Mesenchymal stem cell (in vitro differentiated cells and primary cell): ENCODE results near the gene LRRC36.

Experiments used
- DNase-seq: peaks from one replicate; pipeline ENCODE4 v3.0.0-alpha.2; 2013
- H2AFZ ChIP-seq: one replicate; pipeline ENCODE4 v1.6.1; 2013; ENCODE audit warnings: low read depth, mild to moderate bottlenecking, control low read depth, inconsistent platforms, low read length, moderate library complexity
- H2AK5ac ChIP-seq: 2 replicates; pipeline ENCODE4 v1.6.1; 2013; ENCODE audit warnings: low read length, moderate library complexity, mild to moderate bottlenecking, inconsistent platforms; ENCODE audit not compliant: severe bottlenecking
- H2BK120ac ChIP-seq: one replicate; pipeline ENCODE4 v1.6.1; 2013; ENCODE audit warnings: low read depth, mild to moderate bottlenecking, inconsistent platforms, low read length, moderate library complexity
- H2BK12ac ChIP-seq, 2 experiments: one replicate each; pipeline ENCODE4 v1.6.1; 2013; ENCODE audit warnings: inconsistent platforms in 2 of 2, low read length in 2 of 2, mild to moderate bottlenecking in 2 of 2, moderate library complexity in 2 of 2, control low read depth in 1 of 2
- H2BK15ac ChIP-seq: one replicate; pipeline ENCODE4 v1.6.1; 2013; ENCODE audit warnings: mild to moderate bottlenecking, low read depth, inconsistent platforms; ENCODE audit not compliant: poor library complexity, severe bottlenecking
- H2BK5ac ChIP-seq: 2 replicates; pipeline ENCODE4 v1.6.1; 2013; ENCODE audit warnings: low read depth, mild to moderate bottlenecking, low read length, control low read depth, inconsistent platforms; ENCODE audit not compliant: poor library complexity, severe bottlenecking
- H3K14ac ChIP-seq, 2 experiments: one replicate each; pipeline ENCODE4 v1.6.1; 2013; ENCODE audit warnings: inconsistent platforms in 2 of 2, low read length in 2 of 2, control low read depth in 1 of 2, mild to moderate bottlenecking in 1 of 2, moderate library complexity in 1 of 2
- H3K18ac ChIP-seq, 2 experiments: one replicate each; pipeline ENCODE4 v1.6.1; 2013; ENCODE audit warnings: inconsistent platforms in 2 of 2, low read length in 2 of 2, control low read depth in 1 of 2, low read depth in 1 of 2, mild to moderate bottlenecking in 1 of 2
- H3K23ac ChIP-seq, 2 experiments: one replicate each; pipeline ENCODE4 v1.6.1; 2013; ENCODE audit warnings: inconsistent platforms in 2 of 2, low read length in 2 of 2, mild to moderate bottlenecking in 2 of 2, moderate library complexity in 2 of 2, control low read depth in 1 of 2
- H3K27ac ChIP-seq: 2 replicates; pipeline ENCODE4 v1.5.1; 2013; ENCODE audit warnings: mild to moderate bottlenecking, moderate library complexity, low read length, control low read depth, inconsistent platforms; ENCODE audit not compliant: poor library complexity, severe bottlenecking
- H3K27me3 ChIP-seq, 2 experiments: 2 replicates each; pipeline versions ENCODE4 v1.6.1 to v1.7.0; 2013; ENCODE audit warnings: low read length in 2 of 2, mild to moderate bottlenecking in 2 of 2, moderate library complexity in 2 of 2, control low read depth in 1 of 2, inconsistent platforms in 1 of 2; ENCODE audit not compliant: control insufficient read depth in 1 of 2, insufficient read depth in 1 of 2
- H3K36me3 ChIP-seq, 2 experiments: 2 replicates each; pipeline versions ENCODE4 v1.6.1 to v1.7.0; 2013; ENCODE audit warnings: low read length in 2 of 2, control low read depth in 1 of 2, inconsistent platforms in 1 of 2, low read depth in 1 of 2, mild to moderate bottlenecking in 1 of 2; ENCODE audit not compliant: insufficient read depth in 2 of 2, control insufficient read depth in 1 of 2
- H3K4ac ChIP-seq, 2 experiments: one replicate each; pipeline ENCODE4 v1.6.1; 2013; ENCODE audit warnings: inconsistent platforms in 2 of 2, low read length in 2 of 2, mild to moderate bottlenecking in 2 of 2, moderate library complexity in 2 of 2, control low read depth in 1 of 2, low read depth in 1 of 2
- H3K4me1 ChIP-seq: 2 replicates; pipeline ENCODE4 v1.6.1; 2013; ENCODE audit warnings: low read depth, low read length, control low read depth; ENCODE audit not compliant: control insufficient read depth, insufficient read depth
- H3K4me2 ChIP-seq: 2 replicates; pipeline ENCODE4 v1.6.1; 2013; ENCODE audit warnings: low read length, mild to moderate bottlenecking, inconsistent platforms; ENCODE audit not compliant: poor library complexity, severe bottlenecking
- H3K4me3 ChIP-seq, 2 experiments: 2 replicates each; pipeline versions ENCODE4 v1.5.1 to v1.7.0; 2013; ENCODE audit warnings: low read length in 2 of 2, mild to moderate bottlenecking in 2 of 2, control low read depth in 1 of 2, low read depth in 1 of 2; ENCODE audit not compliant: insufficient read depth in 1 of 2
- H3K79me1 ChIP-seq: replicated peaks from 2 replicates; pipeline ENCODE4 v1.6.1; 2013; ENCODE audit warnings: mild to moderate bottlenecking, control low read depth, low read length, inconsistent platforms; ENCODE audit not compliant: poor library complexity, severe bottlenecking
- H3K9ac ChIP-seq: 2 replicates; pipeline ENCODE4 v1.7.0; 2013; ENCODE audit warnings: mild to moderate bottlenecking, low read length, moderate library complexity
- H3K9me3 ChIP-seq: 2 replicates; pipeline ENCODE4 v1.7.0; 2013; ENCODE audit warnings: mild to moderate bottlenecking, low read length; ENCODE audit not compliant: control insufficient read depth
- H4K8ac ChIP-seq: one replicate; pipeline ENCODE4 v1.6.1; 2013; ENCODE audit warnings: inconsistent platforms, mild to moderate bottlenecking, low read length, moderate library complexity
- H4K91ac ChIP-seq: one replicate; pipeline ENCODE4 v1.6.1; 2013; ENCODE audit warnings: mild to moderate bottlenecking, low read length, inconsistent platforms
- WGBS: methylation state at CpG from one replicate; pipeline ENCODE4 v1.1.7; 2013; ENCODE audit warnings: mixed read lengths; 5-methylcytosine and 5-hydroxymethylcytosine counted together

LRRC36 gene

DNA sequence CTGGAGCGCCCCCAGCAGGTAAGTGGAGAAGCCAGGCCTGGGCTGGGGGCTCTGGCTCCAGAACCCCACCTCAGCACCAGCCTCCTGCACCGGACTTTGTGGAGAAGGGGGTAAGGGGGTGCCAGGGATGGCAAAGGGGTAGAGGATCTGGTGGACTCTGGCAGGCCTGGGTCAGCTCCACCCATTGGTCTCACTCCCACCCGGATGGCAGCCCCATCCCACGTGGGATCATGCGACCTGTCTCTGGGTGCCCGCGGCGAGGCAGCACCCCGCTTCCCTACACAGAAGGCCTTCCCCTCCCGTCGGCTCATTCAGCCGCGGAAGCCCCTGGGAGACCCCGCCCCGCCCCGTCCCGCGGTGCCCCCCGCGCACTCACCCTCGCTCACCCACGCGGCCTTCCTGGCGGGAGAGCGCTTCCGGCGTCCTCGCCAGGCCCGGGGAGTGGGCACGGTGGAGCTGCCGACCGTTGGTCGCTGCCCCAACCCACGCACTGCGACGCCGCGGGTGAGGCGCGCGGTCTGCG, 47.8 kb upstream of the LRRC36 start:
- H3K79me1 ChIP-seq = peaks cover 4% of the 10 kb centered on the region
- peak overlapping the region; percentile 75 to 94 for H3K4ac ChIP-seq
- WGBS = 11% methylated on average over 33 of the region's 42 CpGs
- peak overlapping the region; percentile 70 for H2AFZ ChIP-seq
- H4K8ac ChIP-seq = peak overlapping the region; percentile 97
- peak overlapping the region; percentile 40 to 96 for H2BK12ac ChIP-seq
- H3K27ac ChIP-seq = peak overlapping the region; percentile 99
- peak overlapping the region in 1 of 2 experiments; percentile 63 for H3K23ac ChIP-seq
- peak overlapping the region; percentile 92 for H2BK120ac ChIP-seq
- no peaks in the 10 kb centered on the region for H3K9me3 ChIP-seq
- peak overlapping the region; percentile 92 for H2BK5ac ChIP-seq
- peak overlapping the region; percentile 55 for H2AK5ac ChIP-seq
- peaks cover 32% of the 10 kb centered on the region for H3K4me1 ChIP-seq
- peaks cover 15 to 60% of the 10 kb centered on the region in 2 experiments for H3K36me3 ChIP-seq
- H2BK15ac ChIP-seq = peak overlapping the region; percentile 98
- peak overlapping the region; percentile 71 to 95 for H3K18ac ChIP-seq
- H3K4me3 ChIP-seq = peak overlapping the region; percentile 57 to 84
- no peaks in the 10 kb centered on the region for H3K27me3 ChIP-seq
- H3K9ac ChIP-seq = peak overlapping the region; percentile 99
- H3K4me2 ChIP-seq = peak overlapping the region; percentile 62
- peak; percentile 32 for DNase-seq
- H3K14ac ChIP-seq = peak overlapping the region in 1 of 2 experiments; percentile 95
- H4K91ac ChIP-seq = peak overlapping the region; percentile 92

DNA sequence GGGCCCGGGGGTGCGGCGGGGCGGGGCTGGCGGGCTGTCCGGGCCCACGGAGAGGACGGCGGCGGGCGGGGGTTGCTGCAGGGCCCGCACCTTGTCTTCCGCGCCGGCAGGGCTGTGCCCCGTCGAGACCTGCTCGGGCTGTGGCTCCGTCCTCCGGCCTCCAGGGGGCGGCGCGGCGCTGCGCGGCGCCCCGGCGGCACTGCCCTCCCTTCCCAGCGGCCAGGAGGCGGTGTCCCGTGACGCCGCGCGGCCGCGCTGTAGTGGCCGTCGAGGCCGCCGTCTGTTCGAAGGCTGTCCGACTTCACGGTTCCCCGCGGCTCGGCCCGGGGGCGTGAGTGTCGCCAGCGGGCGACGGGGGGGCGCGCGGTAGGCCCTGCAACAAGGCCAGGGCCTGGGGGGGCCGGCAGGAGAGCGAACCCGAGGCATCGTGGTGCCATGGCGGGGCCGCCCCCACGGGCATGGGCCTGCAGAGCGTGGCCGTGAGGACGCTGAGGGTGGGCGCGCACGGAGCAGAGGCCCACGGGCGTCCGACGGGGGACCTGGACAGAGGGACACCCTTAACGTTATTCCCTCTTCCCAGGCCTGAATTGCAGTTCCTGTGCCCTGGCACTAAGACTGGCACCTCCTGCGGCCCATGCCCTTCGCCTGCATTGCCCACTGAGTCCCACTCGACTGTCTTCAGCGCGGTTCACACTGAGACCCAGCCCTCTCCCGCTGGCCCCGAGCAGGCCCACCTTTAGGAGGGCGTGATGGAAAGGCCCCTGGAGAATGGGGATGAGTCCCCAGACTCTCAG, 47.1 kb upstream of the LRRC36 start, which contains the start of gene PLEKHG4:
Gene PLEKHG4, plus strand, starts transcription at position 237 of the 794 bp plus-strand sequence. Its CDS starts 513 bp downstream, at position 750.
- peak within 1 kb of the TSS; percentile 57 to 84 for H3K4me3 ChIP-seq
- no peaks in the 10 kb centered on the region for H3K27me3 ChIP-seq
- peaks cover 37% of the 10 kb centered on the region for H3K4me1 ChIP-seq
- peak within 1 kb of the TSS; percentile 97 for H4K8ac ChIP-seq
- peak within 1 kb of the TSS; percentile 98 for H2BK15ac ChIP-seq
- H3K9me3 ChIP-seq = no peaks in the 10 kb centered on the region
- peak within 1 kb of the TSS; percentile 99 for H3K27ac ChIP-seq
- H3K79me1 ChIP-seq = peaks cover 4% of the 10 kb centered on the region
- H3K9ac ChIP-seq = peak within 1 kb of the TSS; percentile 99
- DNase-seq = peak; percentile 56
- peak within 1 kb of the TSS; percentile 55 for H2AK5ac ChIP-seq
- peak within 1 kb of the TSS; percentile 92 for H2BK120ac ChIP-seq
- peak within 1 kb of the TSS; percentile 92 for H4K91ac ChIP-seq
- peaks cover 17 to 67% of the 10 kb centered on the region in 2 experiments for H3K36me3 ChIP-seq
- H3K14ac ChIP-seq = peak within 1 kb of the TSS in 1 of 2 experiments; percentile 95
- 42% methylated on average over 70 of the region's 83 CpGs for WGBS
- H3K23ac ChIP-seq = peak within 1 kb of the TSS in 1 of 2 experiments; percentile 63
- H3K4me2 ChIP-seq = peak within 1 kb of the TSS; percentile 62
- peak within 1 kb of the TSS; percentile 40 to 96 for H2BK12ac ChIP-seq
- peak within 1 kb of the TSS; percentile 78 to 95 for H3K18ac ChIP-seq
- peak within 1 kb of the TSS; percentile 70 for H2AFZ ChIP-seq
- H2BK5ac ChIP-seq = peak within 1 kb of the TSS; percentile 92
- H3K4ac ChIP-seq = peak within 1 kb of the TSS; percentile 75 to 94

DNA sequence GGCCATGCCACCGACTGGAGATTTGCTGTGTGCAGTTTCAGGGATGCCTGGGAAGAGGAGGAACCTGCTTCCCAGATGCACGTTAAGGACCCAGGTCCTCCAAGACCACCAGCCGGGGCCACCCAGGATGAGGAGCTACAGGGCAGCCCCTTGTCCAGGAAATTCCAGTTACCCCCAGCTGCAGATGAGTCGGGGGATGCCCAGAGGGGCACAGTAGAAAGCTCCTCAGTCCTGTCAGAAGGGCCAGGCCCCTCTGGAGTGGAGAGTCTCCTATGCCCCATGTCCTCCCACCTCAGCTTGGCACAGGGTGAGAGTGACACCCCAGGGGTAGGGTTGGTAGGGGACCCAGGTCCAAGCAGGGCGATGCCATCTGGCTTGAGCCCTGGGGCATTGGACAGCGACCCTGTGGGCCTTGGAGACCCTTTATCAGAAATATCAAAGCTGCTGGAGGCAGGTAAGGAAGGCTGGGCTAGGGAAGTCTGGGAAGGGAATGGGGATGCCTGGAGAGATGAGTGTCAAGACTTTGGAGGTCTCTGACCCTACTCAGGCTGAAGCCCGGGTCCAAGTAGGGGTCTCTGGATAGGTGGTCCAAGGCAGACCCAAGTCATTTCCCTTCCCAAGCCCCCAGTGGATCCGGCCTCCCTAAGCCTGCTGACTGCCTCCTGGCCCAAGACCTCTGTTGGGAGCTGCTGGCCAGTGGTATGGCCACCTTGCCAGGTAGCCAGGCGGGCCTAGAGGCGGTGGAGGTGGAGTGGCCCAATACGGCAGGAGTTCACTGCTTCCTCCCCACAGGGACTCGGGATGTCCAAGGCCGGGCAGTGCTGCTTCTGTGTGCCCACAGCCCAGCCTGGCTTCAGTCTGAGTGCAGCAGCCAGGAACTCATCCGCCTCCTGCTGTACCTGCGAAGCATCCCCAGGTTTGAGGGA, 46.3 kb upstream of the LRRC36 start:
- H2BK120ac ChIP-seq = peak overlapping the region; percentile 9
- H3K4ac ChIP-seq = no peak overlapping the region
- no peak overlapping the region for H2AFZ ChIP-seq
- H2AK5ac ChIP-seq = peak overlapping the region; percentile 30
- H3K9ac ChIP-seq = peak overlapping the region; percentile 99
- peak overlapping the region in 1 of 2 experiments; percentile 18 for H3K18ac ChIP-seq
- H4K8ac ChIP-seq = no peak overlapping the region
- no peaks in the 10 kb centered on the region for H3K27me3 ChIP-seq
- WGBS = 98% methylated on average over 15 of the region's 15 CpGs
- peaks cover 3% of the 10 kb centered on the region for H3K79me1 ChIP-seq
- H3K14ac ChIP-seq = no peak overlapping the region
- DNase-seq = no peak
- no peak overlapping the region for H3K4me2 ChIP-seq
- H2BK5ac ChIP-seq = no peak overlapping the region
- peak overlapping the region; percentile 40 for H4K91ac ChIP-seq
- peak overlapping the region in 1 of 2 experiments; percentile 82 for H3K4me3 ChIP-seq
- peak overlapping the region in 1 of 2 experiments; percentile 45 for H2BK12ac ChIP-seq
- H3K27ac ChIP-seq = no peak overlapping the region
- no peak overlapping the region for H2BK15ac ChIP-seq
- H3K4me1 ChIP-seq = peaks cover 45% of the 10 kb centered on the region
- peaks cover 19 to 73% of the 10 kb centered on the region in 2 experiments for H3K36me3 ChIP-seq
- no peaks in the 10 kb centered on the region for H3K9me3 ChIP-seq
- no peak overlapping the region for H3K23ac ChIP-seq
